Neural crest cell (in vitro differentiated cells): ENCODE measurements around the gene PXMP4. TPM values are rescaled to one million over a fixed set of nuclear protein-coding genes. Genes with fewer than 3 reads are reported as not detected.

Source experiments
- total RNA-seq: library from RNA; stranded (reverse); gene quantifications from 2 replicates; pipeline ENCODE4 v1.2.1, GENCODE V29; 2021

Gene PXMP4
- total RNA-seq, 1 donor from 2014 or later = 5.2 TPM

Other genes with a start within 250 kb of the PXMP4 start
- gene CBFA2T2, start 230.2 kb downstream of the PXMP4 start, total RNA-seq = 36.5 and 37.9 TPM in 2 replicates
- 0.44 and 0.82 TPM in 2 replicates for gene C20orf144, start 58.0 kb downstream of the PXMP4 start, total RNA-seq
- gene ACTL10, start 53.4 kb downstream of the PXMP4 start, total RNA-seq = 0.75 TPM in 2 replicates
- 56.0 and 63.3 TPM in 2 replicates for gene NECAB3, start 45.9 kb downstream of the PXMP4 start, total RNA-seq
- gene E2F1, start 33.9 kb downstream of the PXMP4 start, total RNA-seq = 84.8 and 94.9 TPM in 2 replicates
- 4.9 and 5.1 TPM in 2 replicates for gene ZNF341, start 11.7 kb upstream of the PXMP4 start, total RNA-seq
- 97.2 and 98.5 TPM in 2 replicates for gene CHMP4B, start 91.0 kb upstream of the PXMP4 start, total RNA-seq